OCI-LY3 (cell line): ENCODE measurements around the gene FETUB.

Experiments used
- H2AFZ ChIP-seq: fragments of 200-600, 300-600 bp; shearing (Covaris generic); 2 replicates; pipeline ENCODE4 v1.6.0; 2014; ENCODE audit warnings: antibody characterized with exemption, low read depth, low read length
- H3K27ac ChIP-seq: fragments of 200-600, 300-600 bp; sonication (generic); 2 replicates; pipeline ENCODE4 v1.5.1; 2014; ENCODE audit warnings: mild to moderate bottlenecking, low read length, moderate library complexity, mixed read lengths
- H3K27me3 ChIP-seq: fragments of 200-600, 300-600 bp; sonication (generic); 2 replicates; pipeline ENCODE4 v1.6.1; 2014; ENCODE audit warnings: low read depth, low read length, mixed read lengths
- H3K36me3 ChIP-seq: fragments of 200-600, 300-600 bp; sonication (generic); replicated peaks from 2 replicates; pipeline ENCODE3; 2014; ENCODE audit warnings: low read depth, low read length, mixed read lengths
- H3K4me1 ChIP-seq: fragments of 300-600, 200-600 bp; sonication (generic); 2 replicates; pipeline ENCODE4 v1.6.1; 2014; ENCODE audit warnings: low read length, mixed read lengths
- H3K4me2 ChIP-seq: fragments of 200-600, 300-600 bp; sonication (generic); 2 replicates; pipeline ENCODE4 v1.6.1; 2014; ENCODE audit warnings: low read length, mixed read lengths
- H3K4me3 ChIP-seq: fragments of 300-600, 200-600 bp; sonication (generic); 2 replicates; pipeline ENCODE4 v1.5.1; 2014; ENCODE audit warnings: antibody characterized with exemption, mild to moderate bottlenecking, low read length, moderate library complexity
- H3K79me2 ChIP-seq: fragments of 300-600, 200-600 bp; shearing (Covaris generic); 2 replicates; pipeline ENCODE4 v1.6.1; 2014; ENCODE audit warnings: mild to moderate bottlenecking, low read length, mixed read lengths
- H3K9ac ChIP-seq: fragments of 300-600, 200-600 bp; shearing (Covaris generic); 2 replicates; pipeline ENCODE4 v1.6.0; 2014; ENCODE audit warnings: mild to moderate bottlenecking, low read length, moderate library complexity
- H3K9me3 ChIP-seq: fragments of 200-600, 300-600 bp; shearing (Covaris generic); 2 replicates; pipeline ENCODE4 v1.6.1; 2014; ENCODE audit warnings: low read length, mixed read lengths; ENCODE audit not compliant: insufficient read depth
- H4K20me1 ChIP-seq: fragments of 200-600, 300-600 bp; sonication (generic); 2 replicates; pipeline ENCODE4 v1.6.1; 2016; ENCODE audit warnings: low read length, mixed read lengths; ENCODE audit not compliant: insufficient read depth
- CTCF ChIP-seq: fragments of 200-600, 300-600 bp; sonication (generic); IDR thresholded peaks from 2 replicates; pipeline ENCODE4 v1.5.1; 2014; ENCODE audit warnings: antibody characterized with exemption, low read length, low read depth
- EZH2phosphoT487 ChIP-seq: fragments of 200-600 bp; shearing (Covaris generic); IDR thresholded peaks from 2 replicates; pipeline ENCODE4 v1.6.1; 2018; ENCODE audit warnings: antibody characterized with exemption, mixed run types, low read depth

FETUB gene

GRCh38 chr3:186644683-186645082 lies 4.5 kb downstream of the FETUB start:
- no peaks in the 10 kb centered on the region for H4K20me1 ChIP-seq
- no peaks in the 10 kb centered on the region for H3K36me3 ChIP-seq
- H3K27ac ChIP-seq = no peak overlapping the region
- no peak overlapping the region for H2AFZ ChIP-seq
- no peaks in the 10 kb centered on the region for H3K9me3 ChIP-seq
- H3K27me3 ChIP-seq = peaks cover 36% of the 10 kb centered on the region
- no peaks in the 10 kb centered on the region for H3K4me1 ChIP-seq
- TF ChIP-seq EZH2phosphoT487 = no peak
- TF ChIP-seq CTCF = no peak
- H3K4me3 ChIP-seq = no peak overlapping the region
- no peak overlapping the region for H3K4me2 ChIP-seq
- no peak overlapping the region for H3K9ac ChIP-seq
- H3K79me2 ChIP-seq = no peaks in the 10 kb centered on the region

DNA sequence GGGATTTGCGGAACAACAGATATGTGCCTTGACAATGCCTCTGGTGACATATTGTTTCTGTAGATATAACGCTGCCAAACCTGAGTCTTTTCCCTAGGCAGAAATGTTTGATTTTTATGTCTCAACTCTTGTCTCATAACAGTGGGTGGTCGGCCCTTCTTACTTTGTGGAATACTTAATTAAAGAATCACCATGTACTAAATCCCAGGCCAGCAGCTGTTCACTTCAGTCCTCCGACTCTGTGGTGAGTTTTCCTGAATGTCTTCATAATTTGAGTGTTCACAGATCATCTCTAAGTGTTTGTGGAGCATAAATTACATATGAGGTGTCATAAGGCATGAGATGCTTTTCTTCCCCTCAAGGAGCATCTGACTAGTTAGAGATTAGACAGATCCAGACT lies 5.9 kb downstream of the FETUB start:
- TF ChIP-seq EZH2phosphoT487 (no peak), CTCF (no peak)
- H3K9me3 ChIP-seq = no peaks in the 10 kb centered on the region
- peak overlapping the region; percentile 20; the same call in 1 of the 2 replicates for H2AFZ ChIP-seq
- peaks cover 26% of the 10 kb centered on the region for H3K27me3 ChIP-seq
- H3K79me2 ChIP-seq = no peaks in the 10 kb centered on the region
- no peaks in the 10 kb centered on the region for H3K36me3 ChIP-seq
- H3K9ac ChIP-seq = no peak overlapping the region
- H3K27ac ChIP-seq = no peak overlapping the region
- no peaks in the 10 kb centered on the region for H3K4me1 ChIP-seq
- no peaks in the 10 kb centered on the region for H4K20me1 ChIP-seq
- H3K4me2 ChIP-seq = no peak overlapping the region
- H3K4me3 ChIP-seq = no peak overlapping the region

- Histone ChIP-seq H3K27me3 (peaks cover 23% of the 10 kb centered on the region), H3K9ac (no peak overlapping the region), H3K4me2 (no peak overlapping the region), H3K4me1 (no peaks in the 10 kb centered on the region), H3K36me3 (no peaks in the 10 kb centered on the region), H3K4me3 (no peak overlapping the region), H2AFZ (no peak overlapping the region), H3K27ac (no peak overlapping the region), H3K9me3 (no peaks in the 10 kb centered on the region), H3K79me2 (no peaks in the 10 kb centered on the region), H4K20me1 (no peaks in the 10 kb centered on the region)
- TF ChIP-seq CTCF = no peak
- no peak for TF ChIP-seq EZH2phosphoT487
Observed at GRCh38 chr3:186646841-186647240, 6.6 kb downstream of the FETUB start.

- no peak for TF ChIP-seq CTCF
- no peak for TF ChIP-seq EZH2phosphoT487
- Histone ChIP-seq H3K36me3 (no peaks in the 10 kb centered on the region), H4K20me1 (no peaks in the 10 kb centered on the region), H3K9me3 (no peaks in the 10 kb centered on the region; the same call in 1 of the 2 replicates), H2AFZ (no peak overlapping the region), H3K4me3 (no peak overlapping the region), H3K27ac (no peak overlapping the region), H3K9ac (no peak overlapping the region), H3K4me2 (no peak overlapping the region), H3K27me3 (0 out of 2 replicates have a peak, but pooled peaks cover 7% of the 10 kb centered on the region), H3K4me1 (peaks cover 6% of the 10 kb centered on the region; the same call in 1 of the 2 replicates), H3K79me2 (no peaks in the 10 kb centered on the region)
Observed at GRCh38 chr3:186648851-186649250, 8.7 kb downstream of the FETUB start.
